IPS-15b (cell line): Measurements from ENCODE around the gene TAF6.

Source experiments
- H3K27me3 ChIP-seq: one replicate; pipeline ENCODE4 v1.6.1; 2013; ENCODE audit warnings: low read length; ENCODE audit not compliant: control insufficient read depth, insufficient read depth
- H3K36me3 ChIP-seq: one replicate; pipeline ENCODE4 v1.6.1; 2013; ENCODE audit warnings: low read length; ENCODE audit not compliant: control insufficient read depth, insufficient read depth
- H3K4me1 ChIP-seq: one replicate; pipeline ENCODE4 v1.6.1; 2013; ENCODE audit warnings: mild to moderate bottlenecking, low read length; ENCODE audit not compliant: control insufficient read depth, insufficient read depth
- H3K4me3 ChIP-seq: one replicate; pipeline ENCODE4 v1.5.1; 2013; ENCODE audit warnings: low read depth, low read length
- H3K9ac ChIP-seq: one replicate; pipeline ENCODE4 v1.6.1; 2013; ENCODE audit warnings: low read depth, mild to moderate bottlenecking, low read length
- H3K9me3 ChIP-seq: one replicate; pipeline ENCODE4 v1.6.1; 2013; ENCODE audit warnings: mild to moderate bottlenecking, low read length; ENCODE audit not compliant: control insufficient read depth, insufficient read depth

TAF6 gene

GRCh38 chr7:100088095-100088620 is 31.0 kb downstream of the TAF6 start:
- no peaks in the 10 kb centered on the region for H3K9me3 ChIP-seq
- peaks cover 3% of the 10 kb centered on the region for H3K4me1 ChIP-seq
- H3K4me3 ChIP-seq, result peak overlapping the region; percentile 71
- H3K27me3 ChIP-seq, result no peaks in the 10 kb centered on the region
- H3K9ac ChIP-seq, result peak overlapping the region; percentile 93
- peaks cover 26% of the 10 kb centered on the region for H3K36me3 ChIP-seq

DNA sequence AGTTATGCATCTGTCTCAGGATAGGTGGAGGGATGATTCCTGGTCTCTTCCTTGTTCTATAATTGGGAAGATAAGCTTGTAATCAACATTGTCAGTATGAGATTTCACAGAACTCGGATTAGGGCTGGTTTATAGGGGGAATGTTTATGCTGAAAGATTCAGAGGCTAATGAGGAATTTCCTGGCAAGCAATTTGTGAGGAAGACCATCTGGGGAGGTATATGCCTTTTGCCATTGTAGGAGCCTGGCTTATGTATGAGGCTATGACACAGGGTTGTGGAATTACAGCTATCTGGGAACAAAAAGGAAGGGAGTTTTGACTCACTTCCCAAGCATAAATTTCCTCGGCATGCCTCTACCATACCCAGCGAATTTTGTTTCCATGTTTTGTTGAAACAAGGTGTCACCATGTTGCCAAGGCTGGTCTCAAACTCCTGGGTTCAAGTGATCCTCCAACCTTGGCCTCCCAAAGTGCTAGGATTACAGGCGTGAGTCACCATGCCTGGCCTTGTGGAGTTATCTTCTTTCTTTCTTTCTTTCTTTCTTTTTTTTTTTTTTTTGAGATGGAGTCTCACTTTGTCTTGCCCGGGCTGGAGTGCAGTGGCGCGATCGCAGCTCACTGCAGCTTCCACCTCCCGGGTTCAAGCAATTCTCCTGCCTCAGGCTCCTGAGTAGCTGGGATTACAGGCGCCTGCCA is 32.0 kb downstream of the TAF6 start:
- H3K4me1 ChIP-seq, result peaks cover 9% of the 10 kb centered on the region
- no peak overlapping the region for H3K4me3 ChIP-seq
- no peaks in the 10 kb centered on the region for H3K9me3 ChIP-seq
- H3K27me3 ChIP-seq, result no peaks in the 10 kb centered on the region
- no peak overlapping the region for H3K9ac ChIP-seq
- peaks cover 19% of the 10 kb centered on the region for H3K36me3 ChIP-seq

GRCh38 chr7:100085515-100085914 is 33.6 kb downstream of the TAF6 start:
- no peaks in the 10 kb centered on the region for H3K27me3 ChIP-seq
- peaks cover 9% of the 10 kb centered on the region for H3K4me1 ChIP-seq
- H3K4me3 ChIP-seq, result no peak overlapping the region
- no peak overlapping the region for H3K9ac ChIP-seq
- H3K9me3 ChIP-seq, result no peaks in the 10 kb centered on the region
- peaks cover 3% of the 10 kb centered on the region for H3K36me3 ChIP-seq

DNA sequence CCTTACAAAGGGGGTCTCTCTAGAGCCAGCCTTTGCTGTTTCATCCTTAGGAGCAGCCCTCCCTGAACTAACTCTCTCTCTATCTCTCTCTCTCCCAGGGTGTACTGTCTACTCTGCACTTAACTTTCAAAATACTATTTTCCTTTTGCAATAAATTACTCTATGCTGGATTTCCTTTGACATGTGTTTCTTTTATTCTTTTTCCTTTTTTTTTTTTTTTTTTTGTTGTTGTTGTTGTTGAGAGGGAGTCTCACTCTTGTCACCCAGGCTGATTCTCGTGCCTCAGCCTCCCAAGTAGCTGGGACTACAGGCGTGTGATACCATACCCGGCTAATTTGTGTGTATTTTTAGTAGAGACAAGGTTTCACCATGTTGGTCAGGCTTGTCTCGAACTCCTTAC is 36.2 kb downstream of the TAF6 start:
- H3K36me3 ChIP-seq, result peaks cover 11% of the 10 kb centered on the region
- H3K4me3 ChIP-seq, result peak overlapping the region; percentile 61
- no peak overlapping the region for H3K9ac ChIP-seq
- no peaks in the 10 kb centered on the region for H3K27me3 ChIP-seq
- H3K4me1 ChIP-seq, result peaks cover 6% of the 10 kb centered on the region
- H3K9me3 ChIP-seq, result no peaks in the 10 kb centered on the region

- Histone ChIP-seq H3K27me3 (no peaks in the 10 kb centered on the region), H3K4me1 (peaks cover 6% of the 10 kb centered on the region), H3K9ac (peak within 1 kb of the TSS; percentile 80), H3K4me3 (peak within 1 kb of the TSS; percentile 67), H3K36me3 (peaks cover 19% of the 10 kb centered on the region), H3K9me3 (no peaks in the 10 kb centered on the region)
Measured at GRCh38 chr7:100081535-100082102, 37.5 kb downstream of the TAF6 start, which contains the start of gene ZNF3. ZNF3 (minus strand) TSS chr7:100081723; CDS start chr7:100077357, 4,366 bp downstream.

GRCh38 chr7:100080907-100081534 is 38.1 kb downstream of the TAF6 start:
- Histone ChIP-seq H3K9ac (peak overlapping the region; percentile 80), H3K4me3 (peak overlapping the region; percentile 67), H3K36me3 (peaks cover 25% of the 10 kb centered on the region), H3K9me3 (no peaks in the 10 kb centered on the region), H3K27me3 (no peaks in the 10 kb centered on the region), H3K4me1 (peaks cover 6% of the 10 kb centered on the region)

- Histone ChIP-seq H3K36me3 (peaks cover 43% of the 10 kb centered on the region), H3K9ac (no peak overlapping the region), H3K27me3 (no peaks in the 10 kb centered on the region), H3K4me3 (no peak overlapping the region), H3K4me1 (peaks cover 6% of the 10 kb centered on the region), H3K9me3 (no peaks in the 10 kb centered on the region)
Measured at GRCh38 chr7:100079024-100079560, 40.1 kb downstream of the TAF6 start.

GRCh38 chr7:100077205-100077604 is 42.0 kb downstream of the TAF6 start:
- peaks cover 62% of the 10 kb centered on the region for H3K36me3 ChIP-seq
- H3K4me1 ChIP-seq, result no peaks in the 10 kb centered on the region
- H3K9me3 ChIP-seq, result peaks cover 8% of the 10 kb centered on the region
- no peaks in the 10 kb centered on the region for H3K27me3 ChIP-seq
- H3K4me3 ChIP-seq, result no peak overlapping the region
- no peak overlapping the region for H3K9ac ChIP-seq

- peaks cover 24% of the 10 kb centered on the region for H3K9me3 ChIP-seq
Measured at GRCh38 chr7:100075418-100075817, 43.7 kb downstream of the TAF6 start.

DNA sequence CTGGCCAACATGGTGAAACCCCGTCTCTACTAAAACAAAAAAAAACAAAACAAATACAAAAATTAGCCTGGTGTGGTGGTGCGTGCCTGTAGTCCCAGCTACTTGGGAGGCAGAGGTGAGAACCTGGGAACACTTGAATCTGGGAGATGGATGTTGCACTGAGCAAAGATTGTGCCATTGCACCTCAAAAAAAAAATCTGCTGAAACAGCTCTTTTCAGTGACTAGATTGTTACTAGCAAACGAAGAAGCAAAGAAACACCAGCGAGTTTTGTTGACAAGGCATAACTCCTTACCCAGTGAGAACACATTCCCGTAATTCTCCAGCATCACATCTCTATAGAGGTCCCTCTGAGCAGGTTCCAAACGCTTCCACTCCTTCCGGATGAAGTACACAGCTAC is 44.3 kb downstream of the TAF6 start:
- Histone ChIP-seq H3K9ac (no peak overlapping the region), H3K4me1 (no peaks in the 10 kb centered on the region), H3K36me3 (peaks cover 85% of the 10 kb centered on the region), H3K27me3 (no peaks in the 10 kb centered on the region), H3K9me3 (peaks cover 24% of the 10 kb centered on the region), H3K4me3 (no peak overlapping the region)

More at GRCh38 chr7:100075418-100075817, 43.7 kb downstream of the TAF6 start:
- H3K4me3 ChIP-seq, result no peak overlapping the region
- no peaks in the 10 kb centered on the region for H3K4me1 ChIP-seq
- no peak overlapping the region for H3K9ac ChIP-seq
- H3K27me3 ChIP-seq, result no peaks in the 10 kb centered on the region
- peaks cover 80% of the 10 kb centered on the region for H3K36me3 ChIP-seq

GRCh38 chr7:100072462-100072861 is 46.7 kb downstream of the TAF6 start:
- no peak overlapping the region for H3K9ac ChIP-seq
- H3K27me3 ChIP-seq, result no peaks in the 10 kb centered on the region
- H3K9me3 ChIP-seq, result peaks cover 24% of the 10 kb centered on the region
- H3K4me1 ChIP-seq, result no peaks in the 10 kb centered on the region
- no peak overlapping the region for H3K4me3 ChIP-seq
- H3K36me3 ChIP-seq, result peaks cover 82% of the 10 kb centered on the region
